ENCODE data around the gene NAT10. TPM values are rescaled to one million over a fixed set of nuclear protein-coding genes. Genes with fewer than 3 reads are reported as not detected.

The NAT10 gene
- total RNA-seq, 1 donor from 2014 or later, result 11.3 TPM

DNA sequence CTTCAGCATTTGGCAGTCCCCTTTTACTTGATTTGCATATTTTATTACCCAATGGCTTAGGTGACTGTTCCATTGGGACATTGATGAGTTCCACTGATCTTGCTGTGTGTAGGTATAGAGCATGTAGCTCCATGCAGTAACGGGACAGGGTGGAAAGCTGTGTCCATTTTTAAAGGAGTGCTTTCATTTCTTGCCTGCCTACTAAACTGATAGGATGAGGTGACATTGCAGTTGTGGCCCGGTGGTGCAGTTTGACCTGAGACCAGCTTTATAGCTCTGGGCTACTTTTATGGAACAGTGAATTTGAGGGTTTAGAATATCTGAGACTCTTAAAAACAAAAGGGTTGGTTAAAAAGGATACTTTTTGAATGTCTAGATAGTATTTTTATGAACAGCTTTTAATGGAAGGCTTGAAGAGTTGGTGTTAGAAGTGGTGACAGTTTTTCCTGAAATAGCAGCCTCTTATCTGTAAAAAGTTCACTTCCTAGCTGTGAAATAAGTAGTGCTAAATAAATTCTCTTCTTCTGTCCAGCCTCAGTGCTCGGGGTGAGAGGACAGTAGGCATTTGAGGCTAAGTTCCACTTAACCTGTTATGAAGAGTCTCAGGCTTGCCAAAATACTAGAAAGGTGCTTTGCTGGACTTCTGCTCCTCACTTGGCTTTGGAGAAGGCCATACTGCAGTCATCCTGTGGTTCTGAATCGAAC is 27.0 kb downstream of the NAT10 start:
- intact Hi-C loops (cut with DNase I), result no loop called here
- H3K27ac ChIP-seq, result no peak overlapping the region
- no peaks in the 10 kb centered on the region for H3K27me3 ChIP-seq
- DNase-seq (ENCODE audit: low spot score in 2 of 2), result no peak
- no peaks in the 10 kb centered on the region for H3K9me3 ChIP-seq
- H3K36me3 ChIP-seq, result peaks cover 53 to 94% of the 10 kb centered on the region in 2 donors
- no peaks in the 10 kb centered on the region for H3K4me1 ChIP-seq
- H3K4me3 ChIP-seq, result no peak overlapping the region
- TF ChIP-seq, protein P1, sequence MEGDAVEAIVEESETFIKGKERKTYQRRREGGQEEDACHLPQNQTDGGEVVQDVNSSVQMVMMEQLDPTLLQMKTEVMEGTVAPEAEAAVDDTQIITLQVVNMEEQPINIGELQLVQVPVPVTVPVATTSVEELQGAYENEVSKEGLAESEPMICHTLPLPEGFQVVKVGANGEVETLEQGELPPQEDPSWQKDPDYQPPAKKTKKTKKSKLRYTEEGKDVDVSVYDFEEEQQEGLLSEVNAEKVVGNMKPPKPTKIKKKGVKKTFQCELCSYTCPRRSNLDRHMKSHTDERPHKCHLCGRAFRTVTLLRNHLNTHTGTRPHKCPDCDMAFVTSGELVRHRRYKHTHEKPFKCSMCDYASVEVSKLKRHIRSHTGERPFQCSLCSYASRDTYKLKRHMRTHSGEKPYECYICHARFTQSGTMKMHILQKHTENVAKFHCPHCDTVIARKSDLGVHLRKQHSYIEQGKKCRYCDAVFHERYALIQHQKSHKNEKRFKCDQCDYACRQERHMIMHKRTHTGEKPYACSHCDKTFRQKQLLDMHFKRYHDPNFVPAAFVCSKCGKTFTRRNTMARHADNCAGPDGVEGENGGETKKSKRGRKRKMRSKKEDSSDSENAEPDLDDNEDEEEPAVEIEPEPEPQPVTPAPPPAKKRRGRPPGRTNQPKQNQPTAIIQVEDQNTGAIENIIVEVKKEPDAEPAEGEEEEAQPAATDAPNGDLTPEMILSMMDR (IDR thresholded peaks at IDR 0.05), result no peak

DNA sequence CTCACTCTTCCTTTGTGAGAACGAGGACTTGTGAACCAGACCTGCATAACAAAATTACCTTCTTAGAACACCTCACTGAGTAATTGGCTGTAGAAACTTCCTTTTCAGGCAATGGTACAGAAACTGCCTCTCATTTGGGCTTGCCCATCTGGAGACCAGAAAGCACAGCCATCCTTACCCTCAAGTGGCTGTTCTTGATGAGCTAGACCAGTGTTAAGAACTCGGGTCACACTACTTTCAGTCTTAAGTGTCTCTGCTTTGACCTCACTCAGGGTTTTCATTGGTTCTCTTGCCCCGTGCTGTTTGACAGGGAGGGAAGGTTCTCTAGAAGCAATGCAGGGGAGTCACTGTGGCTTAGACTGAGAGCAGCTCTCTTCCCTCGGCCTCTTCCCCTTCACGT is 29.3 kb downstream of the NAT10 start:
- Histone ChIP-seq H3K27me3 (no peaks in the 10 kb centered on the region), H3K9me3 (no peaks in the 10 kb centered on the region), H3K36me3 (peaks cover 65 to 95% of the 10 kb centered on the region in 2 donors), H3K4me3 (no peak overlapping the region), H3K4me1 (no peaks in the 10 kb centered on the region), H3K27ac (no peak overlapping the region)
- DNase-seq (ENCODE audit: low spot score in 2 of 2), result no peak
- intact Hi-C loops (cut with DNase I), result no loop called here
- TF ChIP-seq, protein P1 (IDR thresholded peaks at IDR 0.05), result no peak

DNA sequence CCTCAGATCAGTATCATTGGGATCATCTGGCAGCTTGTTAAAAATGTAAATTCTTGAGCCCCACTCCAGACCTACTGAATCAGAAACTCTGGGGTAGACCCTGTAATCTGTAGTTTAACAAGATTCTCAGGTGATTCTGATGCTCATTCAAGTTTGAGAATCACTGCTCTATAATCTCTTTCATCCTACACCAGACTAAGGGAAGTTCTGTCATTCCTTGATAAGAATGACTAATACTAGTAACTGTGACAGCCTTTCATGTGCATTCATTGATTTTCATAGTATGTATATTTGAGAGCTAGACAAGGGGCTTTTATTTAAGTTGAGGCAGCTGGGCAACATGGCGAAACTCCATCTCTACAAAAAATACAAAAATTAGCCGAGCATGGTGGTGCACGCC is 30.0 kb downstream of the NAT10 start:
- Histone ChIP-seq H3K9me3 (no peaks in the 10 kb centered on the region), H3K27me3 (no peaks in the 10 kb centered on the region), H3K27ac (no peak overlapping the region), H3K4me1 (no peaks in the 10 kb centered on the region), H3K36me3 (peaks cover 71 to 95% of the 10 kb centered on the region in 2 donors), H3K4me3 (no peak overlapping the region)
- DNase-seq (ENCODE audit: low spot score in 2 of 2), result no peak
- intact Hi-C loops (cut with DNase I), result no loop called here
- TF ChIP-seq, protein P1 (IDR thresholded peaks at IDR 0.05), result no peak

DNA sequence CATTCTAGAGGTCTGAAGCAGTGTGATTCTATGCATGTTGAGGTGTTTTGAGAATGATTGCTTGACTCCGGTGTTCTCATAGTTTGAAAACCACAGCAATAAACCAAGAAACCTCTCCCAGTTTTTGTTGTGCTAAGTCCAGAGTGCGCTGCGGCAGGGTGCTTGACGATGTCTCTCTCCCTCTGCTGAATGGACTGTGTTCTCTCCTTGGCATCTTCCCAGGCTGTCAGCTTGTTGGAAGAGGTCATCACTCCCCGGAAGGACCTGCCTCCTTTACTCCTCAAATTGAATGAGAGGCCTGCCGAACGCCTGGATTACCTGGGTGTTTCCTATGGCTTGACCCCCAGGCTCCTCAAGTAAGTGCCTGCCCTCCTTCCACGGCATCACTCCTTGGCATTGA is 31.0 kb downstream of the NAT10 start:
- H3K9me3 ChIP-seq, result no peaks in the 10 kb centered on the region
- intact Hi-C loops (cut with DNase I), result no loop called here
- peaks cover 73 to 95% of the 10 kb centered on the region in 2 donors for H3K36me3 ChIP-seq
- no peaks in the 10 kb centered on the region for H3K4me1 ChIP-seq
- DNase-seq (ENCODE audit: low spot score in 2 of 2), result no peak
- TF ChIP-seq, protein P1 (IDR thresholded peaks at IDR 0.05), result no peak
- no peak overlapping the region for H3K27ac ChIP-seq
- no peak overlapping the region for H3K4me3 ChIP-seq
- H3K27me3 ChIP-seq, result no peaks in the 10 kb centered on the region

DNA sequence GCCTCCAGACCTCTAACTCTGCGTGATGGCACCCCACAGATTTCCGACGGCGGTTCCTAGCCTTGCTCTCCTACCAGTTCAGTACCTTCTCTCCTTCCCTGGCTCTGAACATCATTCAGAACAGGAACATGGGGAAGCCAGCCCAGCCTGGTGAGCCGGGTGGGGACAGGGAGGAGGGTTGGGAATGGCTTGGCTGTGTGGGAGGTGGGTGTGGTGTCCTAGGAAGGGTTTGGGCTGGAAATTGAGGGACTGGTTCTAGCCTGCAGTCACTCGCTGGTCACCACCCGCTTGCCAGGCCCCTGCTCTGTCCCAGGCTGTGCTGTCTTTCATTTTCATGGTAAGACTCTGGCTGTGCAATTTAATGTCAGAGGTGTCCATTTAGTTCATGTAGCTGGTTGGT is 33.9 kb downstream of the NAT10 start:
- DNase-seq (ENCODE audit: low spot score in 2 of 2), result no peak
- no peaks in the 10 kb centered on the region for H3K4me1 ChIP-seq
- H3K27me3 ChIP-seq, result no peaks in the 10 kb centered on the region
- H3K27ac ChIP-seq, result no peak overlapping the region
- peaks cover 89 to 97% of the 10 kb centered on the region in 2 donors for H3K36me3 ChIP-seq
- H3K9me3 ChIP-seq, result no peaks in the 10 kb centered on the region
- H3K4me3 ChIP-seq, result no peak overlapping the region
- intact Hi-C loops (cut with DNase I), result no loop called here
- TF ChIP-seq, protein P1 (IDR thresholded peaks at IDR 0.05), result no peak
